ENCODE measurements around the gene MAGT1.
"Not testable (repeated sequence)": the region's sequence is repeated elsewhere in the genome, so short reads cannot be mapped to it uniquely, and the experiment has no call there.

MAGT1 gene

GRCh38 chrX:77894921-77895886, at the start of gene MAGT1:
MAGT1 (minus strand) TSS chrX:77895435; CDS start chrX:77895410, 25 bp downstream.
- peak; percentile 60 to 93 for DNase-seq

- DNase-seq, result not testable (repeated sequence)
These were observed 49.8 kb upstream of the MAGT1 start for GRCh38 chrX:77945031-77945430.

- no peak for DNase-seq
These were observed 42.9 kb upstream of the MAGT1 start for GRCh38 chrX:77938083-77938680.

- DNase-seq, result no peak
These were observed 42.1 kb upstream of the MAGT1 start for GRCh38 chrX:77937291-77937690.

- DNase-seq, result no peak
These were observed 41.1 kb upstream of the MAGT1 start for GRCh38 chrX:77936299-77936698.

- DNase-seq, result no peak
These were observed 40.7 kb upstream of the MAGT1 start for GRCh38 chrX:77935886-77936285.

- DNase-seq, result no peak
These were observed 35.3 kb upstream of the MAGT1 start for GRCh38 chrX:77930581-77930980.

- DNase-seq, result no peak
These were observed 30.5 kb upstream of the MAGT1 start for GRCh38 chrX:77925764-77926163.

- no peak for DNase-seq
These were observed 29.2 kb upstream of the MAGT1 start for GRCh38 chrX:77924320-77924859.

- no peak for DNase-seq
These were observed 27.6 kb upstream of the MAGT1 start for GRCh38 chrX:77922787-77923186.

GRCh38 chrX:77919370-77919769, 24.1 kb upstream of the MAGT1 start:
- DNase-seq, result not testable (repeated sequence)

- no peak for DNase-seq
These were observed 23.3 kb upstream of the MAGT1 start for GRCh38 chrX:77918568-77918967.

- no peak for DNase-seq
These were observed 22.2 kb upstream of the MAGT1 start for GRCh38 chrX:77917294-77917933.

GRCh38 chrX:77910108-77910840, 15.0 kb upstream of the MAGT1 start, which contains the start of gene ATP7A:
ATP7A (plus strand) TSS chrX:77910693; CDS start chrX:77971642, 60,949 bp downstream.
- peak; percentile 52 to 93 for DNase-seq

- DNase-seq, result no peak
These were observed 6.3 kb upstream of the MAGT1 start for GRCh38 chrX:77901506-77901905.

GRCh38 chrX:77900688-77901087, 5.5 kb upstream of the MAGT1 start:
- DNase-seq, result no peak

GRCh38 chrX:77899081-77899828, 4.0 kb upstream of the MAGT1 start, which contains the start of gene COX7B:
COX7B (plus strand) TSS chrX:77899468; CDS start chrX:77899554, 86 bp downstream.
- peak; percentile 4 to 84 for DNase-seq

GRCh38 chrX:77893713-77894112, 1.5 kb downstream of the MAGT1 start:
- DNase-seq, result no peak

GRCh38 chrX:77892887-77893286, 2.3 kb downstream of the MAGT1 start:
- DNase-seq, result no peak

GRCh38 chrX:77881418-77881817, 13.8 kb downstream of the MAGT1 start:
- DNase-seq, result not testable (repeated sequence)

GRCh38 chrX:77875372-77875771, 19.9 kb downstream of the MAGT1 start:
- no peak for DNase-seq

- DNase-seq, result not testable (repeated sequence)
These were observed 63.7 kb downstream of the MAGT1 start for GRCh38 chrX:77831544-77831943.

All from bone marrow (tissue), 2 donors.